HG02970 (cell line): ENCODE measurements around the gene FBXL13.
A peak's percentile ranks its signal among the peaks of the same experiment; 100 is the strongest.
"Not testable (repeated sequence)": the region's sequence is repeated elsewhere in the genome, so short reads cannot be mapped to it uniquely, and the experiment has no call there.

Experiments
- ATAC-seq: cut with Tn5 transposase; IDR thresholded peaks from one replicate; pipeline ENCODE4 v1.9.1; 2021; ENCODE audit warnings: mild to moderate bottlenecking, moderate library complexity, moderate number of reproducible peaks; ENCODE audit not compliant: unreplicated experiment, low FRiP score

Gene FBXL13

DNA sequence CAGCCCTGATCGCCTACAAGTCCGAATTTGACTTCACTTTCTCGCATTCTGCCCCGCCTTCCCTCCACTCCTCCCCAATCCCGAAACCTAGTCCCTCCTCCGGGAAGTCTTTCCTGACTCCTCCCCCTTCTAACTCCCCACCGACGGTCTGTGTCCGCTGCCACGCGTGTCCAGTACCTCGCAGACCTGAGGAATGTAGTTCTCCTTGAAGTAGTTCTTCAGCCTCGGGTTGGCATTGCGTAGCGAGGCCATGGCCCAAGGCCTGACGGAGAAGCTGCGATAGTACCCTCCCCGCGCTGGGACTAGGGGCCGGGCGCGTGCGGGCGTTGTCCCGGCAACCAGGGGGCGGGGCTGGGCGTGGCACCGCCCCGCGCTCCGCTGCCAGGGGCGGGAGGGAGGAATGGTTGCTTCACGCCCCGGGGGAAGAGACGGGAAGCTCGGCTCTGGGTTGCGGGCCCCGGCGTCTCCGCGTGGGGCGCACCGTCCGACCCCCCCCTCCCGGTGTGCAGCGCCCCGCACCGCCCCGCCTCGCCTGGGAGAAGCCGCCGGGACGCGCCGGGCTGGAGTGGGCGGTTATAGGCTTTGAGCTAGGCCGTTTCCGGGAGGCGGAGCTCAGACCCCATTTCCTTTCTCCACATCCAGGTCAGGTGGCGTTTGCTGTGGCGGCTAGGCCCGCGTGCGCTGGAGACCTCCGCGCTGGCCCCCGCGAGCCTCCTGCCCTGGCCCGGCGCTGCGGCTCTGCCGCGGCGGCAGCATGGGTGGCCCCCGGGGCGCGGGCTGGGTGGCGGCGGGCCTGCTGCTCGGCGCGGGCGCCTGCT, at the start of gene FBXL13, which contains the start of gene ARMC10:
FBXL13 (minus strand) TSS at position 278 of the 818 bp plus-strand sequence.
ARMC10 (plus strand) TSS at position 622 of the 818 bp plus-strand sequence; CDS start at position 755, 133 bp downstream.
- peak; percentile 88 for ATAC-seq

DNA sequence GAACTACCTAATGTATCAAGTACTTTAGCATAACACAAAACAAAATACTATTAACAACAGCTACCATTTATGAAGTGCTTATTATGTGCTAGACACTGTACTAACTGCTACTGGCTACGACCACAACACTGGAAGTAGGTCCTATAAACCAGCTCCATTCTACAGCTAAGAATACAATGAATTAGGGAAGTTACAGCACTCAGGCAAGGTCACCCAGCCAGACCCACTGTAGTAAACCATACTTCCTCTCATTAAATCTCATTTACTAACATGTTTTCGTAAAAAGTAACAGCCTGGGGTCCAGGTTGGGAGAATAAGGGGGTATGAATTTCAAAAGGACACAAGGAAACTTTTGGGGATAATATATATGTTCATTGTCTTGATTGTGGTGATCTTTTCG, 48.9 kb upstream of the FBXL13 start:
- no peak for ATAC-seq

DNA sequence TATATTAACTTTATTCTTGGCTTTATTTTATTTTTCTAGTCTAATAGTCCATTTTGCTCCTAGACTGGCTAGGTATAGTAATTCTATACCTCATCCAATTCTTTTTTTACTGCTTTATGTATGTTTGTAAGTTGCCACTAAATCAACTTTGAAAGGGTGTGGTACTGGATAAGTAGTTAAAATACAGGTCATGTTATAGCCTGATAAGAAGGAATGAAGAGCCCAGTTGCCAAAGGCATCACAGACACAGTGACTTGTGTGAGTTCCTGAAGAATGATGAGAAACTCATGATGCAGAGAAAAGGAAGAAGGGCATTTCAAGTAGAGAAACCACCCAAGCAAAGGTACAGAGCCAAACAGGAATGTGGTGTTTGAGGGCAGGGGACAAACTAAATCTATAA, 47.0 kb upstream of the FBXL13 start:
- ATAC-seq = no peak

GRCh38 chr7:103120362-103120761, 45.8 kb upstream of the FBXL13 start:
- no peak for ATAC-seq

GRCh38 chr7:103119791-103120291, 45.2 kb upstream of the FBXL13 start:
- ATAC-seq = no peak

DNA sequence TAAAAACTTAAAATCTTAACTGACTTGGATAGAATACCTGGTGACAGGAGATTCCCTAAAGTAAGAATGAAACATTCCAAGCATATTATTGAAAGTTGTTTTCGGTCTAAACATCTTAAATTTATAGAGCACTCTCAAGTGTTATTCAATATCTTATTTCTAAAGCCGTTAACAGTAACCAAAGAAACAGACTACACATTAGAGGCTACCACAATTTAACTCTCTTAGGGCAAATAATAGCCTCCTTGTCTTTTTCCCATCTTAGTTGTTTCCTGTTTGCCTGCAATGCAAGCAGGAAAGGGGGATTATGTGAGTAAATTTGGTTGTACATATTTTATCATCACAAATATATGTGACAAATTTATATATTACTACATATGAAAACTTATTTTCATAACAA, 42.9 kb upstream of the FBXL13 start:
- no peak for ATAC-seq

DNA sequence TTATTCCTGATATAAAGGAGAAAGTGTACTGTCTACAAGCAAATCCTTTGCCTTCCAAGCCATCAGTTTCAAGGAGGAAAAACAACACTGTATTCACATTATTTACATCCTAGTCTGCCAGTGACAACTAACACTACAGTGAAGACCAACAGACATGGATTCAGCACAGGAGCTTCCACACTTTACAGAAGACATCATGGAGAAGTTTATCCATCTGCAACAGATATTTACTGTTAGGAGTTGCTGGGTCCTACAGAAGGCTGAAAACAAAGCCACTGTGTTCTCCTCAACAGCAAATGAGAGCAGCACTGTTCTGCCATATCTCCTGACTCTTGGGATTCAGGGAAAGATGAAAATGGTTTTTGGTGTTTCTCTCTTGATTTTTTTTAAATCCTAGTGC, 42.4 kb upstream of the FBXL13 start:
- ATAC-seq = no peak

DNA sequence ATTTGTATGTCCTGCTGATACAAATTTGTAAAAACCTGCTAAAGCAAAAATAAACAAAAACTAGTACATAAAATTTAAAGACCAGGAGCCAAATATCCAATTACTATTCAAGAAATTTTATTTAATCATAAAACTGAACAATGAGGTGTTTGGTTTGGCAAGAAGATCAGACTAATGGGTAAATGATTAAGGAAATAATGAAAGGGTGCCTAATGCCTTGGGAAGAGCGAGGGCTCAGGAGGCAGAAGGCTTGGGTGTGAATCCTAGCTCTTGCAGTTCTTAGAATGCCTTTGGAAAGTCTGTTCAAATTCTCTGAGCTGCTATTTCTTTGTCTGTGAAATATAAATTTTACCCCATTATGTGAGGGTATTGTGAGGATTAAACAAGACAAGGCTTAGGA, 41.9 kb upstream of the FBXL13 start:
- ATAC-seq = no peak

DNA sequence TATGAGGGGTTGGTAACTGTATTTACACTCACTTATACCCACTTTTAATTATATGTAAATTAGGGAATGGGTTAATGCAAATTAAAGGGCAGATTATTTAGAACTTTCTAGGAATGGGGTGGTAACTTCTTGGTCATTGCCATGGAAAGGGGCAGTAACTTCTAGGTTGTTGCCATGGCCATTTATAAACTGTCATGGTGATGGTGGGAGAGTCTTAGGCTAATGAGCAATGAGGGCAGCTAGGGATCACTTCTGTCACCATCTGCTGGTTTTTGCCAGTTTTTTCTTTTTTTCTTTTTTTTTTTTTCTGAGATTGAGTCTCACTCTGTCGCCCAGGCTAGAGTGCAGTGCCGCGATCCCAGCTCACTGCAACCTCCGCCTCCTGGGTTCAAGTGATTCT, 41.2 kb upstream of the FBXL13 start:
- no peak for ATAC-seq

DNA sequence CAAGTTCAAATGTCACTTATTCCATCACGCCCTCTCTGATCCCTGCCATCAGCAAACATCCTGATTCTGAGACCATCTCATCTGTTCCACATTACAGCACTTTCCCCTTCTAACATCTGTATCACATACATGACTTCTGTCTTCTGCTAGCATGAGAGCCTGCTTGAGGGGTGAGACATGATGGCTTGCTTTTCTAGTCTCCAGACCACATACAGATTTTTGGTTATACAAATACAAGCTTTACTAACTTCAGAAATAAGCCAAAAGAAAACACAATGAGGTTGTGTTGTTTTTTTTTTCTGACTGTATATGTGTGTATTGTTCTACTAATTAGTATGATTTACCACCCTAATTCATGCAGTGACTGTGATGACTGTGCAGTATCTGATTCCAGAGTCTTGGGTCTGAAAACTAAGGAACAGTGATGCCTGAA, 40.0 kb upstream of the FBXL13 start:
- ATAC-seq = no peak

DNA sequence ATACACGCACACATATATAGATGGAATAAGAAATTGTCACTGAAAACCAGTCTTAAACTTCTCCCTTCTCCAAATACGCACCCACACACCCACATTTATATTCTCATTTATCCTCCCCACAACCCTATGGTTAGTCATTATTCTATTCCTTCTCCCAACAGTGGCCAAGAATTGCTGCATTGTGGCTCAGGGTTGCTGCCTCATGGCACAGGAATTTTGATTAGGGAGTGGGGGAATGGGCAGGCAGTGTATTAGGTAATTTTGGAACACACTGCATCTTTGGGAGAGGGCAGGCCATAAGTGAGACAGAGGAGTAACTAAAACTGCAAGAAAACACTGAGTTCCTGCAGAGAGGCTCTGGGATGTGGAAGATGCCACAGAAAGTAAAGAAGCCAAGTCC, 38.6 kb upstream of the FBXL13 start:
- no peak for ATAC-seq

DNA sequence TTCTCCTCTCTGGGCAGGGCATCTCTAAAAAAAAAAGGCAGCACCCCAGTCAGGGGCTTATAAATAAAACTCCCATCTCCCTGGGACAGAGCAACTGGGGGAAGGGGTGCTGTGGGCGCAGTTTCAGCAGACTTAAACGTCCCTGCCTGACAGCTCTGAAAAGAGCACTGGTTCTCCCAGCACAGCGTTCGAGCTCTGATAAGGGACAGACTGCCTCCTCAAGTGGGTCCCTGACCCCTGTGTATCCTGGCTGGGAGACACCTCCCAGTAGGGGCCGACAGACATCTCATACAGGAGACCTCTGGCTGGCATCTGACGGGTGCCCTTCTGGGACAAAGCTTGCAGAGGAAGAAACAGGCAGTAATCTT, 32.1 kb upstream of the FBXL13 start:
- not testable (repeated sequence) for ATAC-seq

DNA sequence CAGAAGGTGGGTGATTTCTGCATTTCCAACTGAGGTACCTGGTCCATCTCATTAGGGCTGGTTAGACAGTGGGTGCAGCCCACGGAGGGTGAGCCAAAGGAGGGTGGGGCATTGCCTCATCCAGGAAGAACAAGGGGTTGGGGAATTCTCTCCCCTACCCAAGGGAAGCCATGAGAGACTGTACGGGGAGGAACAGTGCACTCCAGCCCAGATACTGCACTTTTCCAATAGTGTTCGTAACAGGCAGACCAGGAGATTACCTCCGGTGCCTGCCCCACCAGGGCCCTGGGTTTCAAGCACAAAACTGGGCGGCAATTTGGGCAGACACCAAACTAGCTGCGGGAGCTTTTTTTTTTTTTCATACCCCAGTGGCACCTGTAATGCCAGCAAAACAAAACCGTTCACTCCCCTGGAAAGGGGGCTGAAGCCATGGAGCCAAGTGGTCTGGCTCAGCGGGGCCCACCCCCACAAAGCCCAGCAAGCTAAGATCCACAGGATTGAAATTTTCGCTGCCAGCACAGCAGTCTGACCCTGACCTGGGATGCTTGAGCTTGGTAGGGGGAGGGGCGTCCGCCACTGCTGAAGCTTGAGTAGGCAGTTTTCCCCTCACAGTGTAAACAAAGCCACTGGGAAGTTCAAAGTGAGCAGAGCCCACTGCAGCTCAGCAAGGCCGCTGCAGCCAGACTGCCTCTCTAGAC, 31.6 kb upstream of the FBXL13 start:
- no peak for ATAC-seq

- ATAC-seq = no peak
Observed at GRCh38 chr7:103101543-103101942, 26.9 kb upstream of the FBXL13 start.

DNA sequence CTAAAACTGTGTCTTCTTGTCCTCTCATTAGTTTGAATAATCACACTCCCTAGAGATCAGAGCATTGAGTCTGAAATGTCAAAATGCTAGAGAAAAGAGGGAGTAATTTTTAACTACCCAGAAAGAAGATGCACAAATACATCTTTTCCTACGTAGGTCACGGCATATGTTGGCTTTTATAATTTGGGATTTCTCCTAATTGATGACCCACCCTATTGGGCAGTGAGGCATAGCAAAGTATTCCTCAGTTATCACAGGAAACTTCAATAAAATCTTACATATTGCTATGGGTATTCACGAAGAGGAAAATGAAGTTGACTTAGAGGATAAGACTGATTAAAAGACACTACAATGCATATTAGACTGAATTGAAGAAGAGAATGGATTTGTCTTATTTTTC, 25.8 kb upstream of the FBXL13 start:
- no peak for ATAC-seq

DNA sequence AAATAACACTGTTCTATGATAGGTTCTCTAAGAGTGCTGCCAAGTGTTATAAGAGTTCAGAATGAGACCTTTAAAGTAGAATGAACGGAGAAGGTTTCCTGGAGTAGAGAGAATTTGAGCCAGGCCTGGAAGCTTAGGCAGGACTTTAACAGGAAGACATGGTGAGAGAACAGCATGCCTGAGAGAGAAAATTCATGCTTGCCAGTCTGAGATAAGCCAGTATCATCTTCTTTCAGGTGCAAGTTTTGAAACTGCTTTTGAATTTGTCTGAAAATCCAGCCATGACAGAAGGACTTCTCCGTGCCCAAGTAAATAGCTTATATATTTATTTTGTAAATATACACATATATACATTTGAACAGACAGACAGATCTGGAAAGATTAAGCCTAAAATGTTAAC, 22.4 kb upstream of the FBXL13 start:
- no peak for ATAC-seq

DNA sequence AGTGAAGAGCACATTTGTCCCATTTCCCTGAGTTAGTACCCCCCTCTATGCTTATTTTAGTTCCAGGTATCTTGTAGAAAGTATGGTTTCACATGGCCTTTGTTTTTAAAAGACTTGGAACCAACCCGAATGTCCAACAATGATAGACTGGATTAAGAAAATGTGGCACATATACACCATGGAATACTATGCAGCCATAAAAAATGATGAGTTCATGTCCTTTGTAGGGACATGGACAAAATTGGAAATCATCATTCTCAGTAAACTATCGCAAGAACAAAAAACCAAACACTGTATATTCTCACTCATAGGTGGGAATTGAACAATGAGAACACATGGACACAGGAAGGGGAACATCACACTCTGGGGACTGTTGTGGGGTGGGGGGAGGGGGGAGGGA, 21.0 kb upstream of the FBXL13 start:
- ATAC-seq = not testable (repeated sequence)

DNA sequence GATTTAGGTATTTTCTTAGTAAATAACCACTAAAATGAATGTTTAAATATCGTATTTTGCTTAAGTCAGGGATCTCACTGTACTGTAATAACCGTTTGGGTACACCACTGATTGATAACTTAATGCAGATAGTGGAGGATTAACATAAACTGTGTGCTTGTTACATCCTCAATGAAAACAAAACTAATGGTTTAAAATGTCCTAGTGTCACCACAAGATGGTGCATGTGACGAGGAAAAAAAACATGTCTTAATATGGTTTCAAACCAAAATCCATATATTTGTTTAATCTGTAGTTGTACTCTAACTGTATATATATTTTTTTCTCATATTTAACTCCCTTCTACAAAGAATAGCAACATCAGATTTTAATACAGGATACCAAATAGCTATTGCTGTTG, 19.5 kb upstream of the FBXL13 start:
- no peak for ATAC-seq

DNA sequence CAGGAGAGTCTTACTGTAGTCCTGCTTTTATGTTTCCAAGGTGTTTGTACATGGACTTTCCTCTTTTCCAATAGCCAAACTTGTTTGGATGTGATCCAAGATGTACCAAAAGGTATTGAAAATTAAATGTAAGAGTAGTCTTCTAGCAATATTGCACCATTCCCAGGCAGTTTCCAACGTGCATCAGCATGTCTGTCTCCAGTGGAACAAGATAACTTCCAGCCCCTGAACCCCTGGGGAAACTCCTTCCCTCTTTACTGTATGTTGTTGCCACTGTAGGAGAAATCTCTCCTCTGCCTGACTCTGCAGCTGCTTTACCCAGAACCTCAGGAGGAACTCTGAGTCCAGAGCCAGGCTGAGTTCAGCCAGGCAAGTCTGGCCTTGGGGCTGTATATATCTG, 18.8 kb upstream of the FBXL13 start:
- no peak for ATAC-seq

- ATAC-seq = not testable (repeated sequence)
Observed at GRCh38 chr7:103092321-103092720, 17.7 kb upstream of the FBXL13 start.

DNA sequence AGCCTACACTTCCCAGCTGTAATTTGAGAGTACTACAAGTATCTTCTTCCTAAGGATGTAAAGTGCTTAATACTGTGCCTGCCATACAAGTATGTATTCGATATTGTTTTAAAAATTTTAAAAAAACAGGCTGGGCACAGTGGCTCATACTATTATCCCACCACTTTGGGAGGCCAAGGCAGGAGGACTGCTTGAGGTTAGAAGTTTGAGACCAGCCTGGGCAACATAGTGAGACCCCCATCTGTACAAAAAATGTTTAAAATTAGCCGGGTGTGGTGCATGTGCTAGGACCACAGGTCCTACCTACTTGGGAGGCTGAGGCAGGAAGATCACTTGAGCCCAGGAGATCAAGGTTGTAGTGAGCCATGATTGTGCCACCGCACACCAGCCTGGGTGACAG, 8.6 kb upstream of the FBXL13 start:
- ATAC-seq = no peak

DNA sequence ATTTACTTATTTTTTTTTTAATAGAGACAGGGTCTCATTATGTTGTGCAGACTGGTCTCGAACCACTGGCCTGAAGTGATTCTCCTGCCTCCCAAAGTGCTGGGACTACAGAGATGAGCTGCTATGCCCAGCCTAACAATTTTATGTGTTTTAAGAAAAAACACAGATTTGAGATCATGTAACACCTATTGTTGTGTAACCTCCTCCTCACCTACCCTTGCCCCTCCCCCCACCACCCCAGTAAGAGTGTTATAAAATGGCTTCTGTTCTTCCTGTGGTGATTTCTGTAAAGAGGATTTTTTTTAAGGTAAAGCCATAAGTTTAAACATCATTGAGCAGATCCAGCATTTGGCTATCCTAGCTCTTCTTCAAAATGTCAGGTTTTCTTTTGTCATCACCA, 7.9 kb upstream of the FBXL13 start:
- no peak for ATAC-seq
